Measurements from ENCODE around the gene CDR2L. TPM values are rescaled to one million over a fixed set of nuclear protein-coding genes. Genes with fewer than 3 reads are reported as not detected.

CDR2L gene
- total RNA-seq, result under 1 TPM; 0.89 to 0.91 TPM

DNA sequence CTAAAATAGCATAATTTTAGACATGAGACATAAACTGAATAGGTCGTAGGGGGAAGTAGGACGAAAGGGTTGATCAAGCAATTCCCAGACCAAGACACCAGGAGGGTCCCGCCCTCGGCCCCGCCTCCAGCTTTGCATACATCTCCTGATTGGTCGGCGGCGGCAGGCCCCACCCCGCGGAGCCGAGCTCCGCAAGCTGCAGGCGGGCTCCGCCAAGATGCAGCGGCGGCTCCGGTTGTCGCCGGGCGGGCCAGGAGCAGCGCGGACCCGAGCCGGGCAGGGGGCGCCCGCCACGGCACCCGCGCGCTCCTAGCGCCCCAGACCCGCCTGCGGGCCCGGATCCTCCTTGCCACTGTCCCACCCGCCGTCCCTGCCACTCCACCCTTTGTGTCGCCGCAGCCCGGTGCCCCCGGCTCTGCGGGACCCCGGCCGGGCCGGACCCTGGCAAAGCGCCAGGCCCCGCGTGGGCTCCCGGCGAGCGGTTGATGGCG lies at the start of gene CDR2L:
Gene CDR2L (plus strand): TSS at position 215 of the 491 bp plus-strand sequence. CDS start 412 bp downstream, outside the sequence.
- intact Hi-C loops (cut with DNase I, micrococcal nuclease), result loop anchor here (1.0 to 2.0 kb wide), 7 partner anchors 15 to 602 kb away; partner anchors contain the start of genes KCTD2 (in 2 of the 2), ATP5PD (in 1 of the 2), HID1 (in 1 of the 2) and LLGL2 (in 1 of the 2)
- peak; percentile 98 for ATAC-seq
- no peaks in the 10 kb centered on the region for H3K9me3 Mint-ChIP-seq (ENCODE audit: low read depth)
- no peaks in the 10 kb centered on the region for H3K36me3 Mint-ChIP-seq (ENCODE audit: low read depth)
- ChIA-PET POLR2A (interaction anchor here (1.0 to 1.5 kb wide), 3 partner anchors 25 to 167 kb away, joined by 3 to 6 read pairs (median 4); partner anchors contain the start of genes FDXR, JPT1 and MRPL58), CTCF (interaction anchor here (0.6 to 5.2 kb wide), 15 partner anchors 11 to 465 kb away, joined by 3 to 31 read pairs (median 4); partner anchors contain the start of genes HID1, MIF4GD and MRPL58)
- H3K27ac Mint-ChIP-seq, result no peak within 1 kb of the TSS
- H3K4me3 Mint-ChIP-seq, result peak within 1 kb of the TSS; percentile 73
- H3K4me1 Mint-ChIP-seq, result peaks cover 9% of the 10 kb centered on the region
- H3K27me3 Mint-ChIP-seq, result peaks cover 10% of the 10 kb centered on the region
- DNase-seq, result peak; percentile 95

DNA sequence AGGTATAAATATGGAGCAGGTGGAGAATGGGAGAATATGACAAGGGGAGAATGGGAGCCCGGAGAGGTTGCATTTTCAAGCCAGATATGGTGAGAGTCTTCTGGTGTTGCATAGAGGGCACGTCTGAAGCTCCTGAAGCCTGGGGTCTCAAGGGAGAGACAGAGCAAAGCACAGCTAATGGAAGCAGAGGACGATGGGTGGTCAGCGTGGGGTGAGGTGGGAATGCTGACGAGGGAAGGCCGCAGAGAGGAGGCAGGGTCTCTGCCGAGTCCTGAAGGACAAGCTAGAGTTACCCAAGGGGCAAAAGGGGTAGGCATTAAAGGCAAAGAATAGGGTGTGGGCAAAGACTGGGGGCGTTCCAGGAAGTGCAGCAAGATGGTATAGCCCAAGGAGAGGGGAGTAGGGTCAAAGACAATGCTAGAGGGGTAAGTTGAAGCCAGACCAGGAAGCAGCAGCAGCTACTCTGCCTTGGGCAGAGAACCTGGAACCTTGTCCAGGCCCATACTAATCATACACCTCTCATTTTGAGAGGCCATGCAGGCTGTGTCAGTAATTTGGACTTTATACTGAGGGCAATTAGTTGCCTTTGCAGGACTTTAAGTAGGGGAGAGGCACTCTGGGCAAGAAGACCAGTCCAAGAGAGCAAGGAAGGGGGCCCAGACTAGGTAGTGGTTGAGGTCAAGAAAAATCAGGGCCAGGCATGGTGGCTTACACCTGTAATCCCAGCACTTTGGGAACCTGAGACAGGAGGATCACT lies 49.1 kb upstream of the CDR2L start:
- CTCF ChIA-PET, result interaction anchor here (0.6 to 2.7 kb wide), 6 partner anchors 14 to 1618 kb away, joined by 3 to 9 read pairs (median 5); partner anchors contain the start of gene OTOP2
- H3K27me3 Mint-ChIP-seq, result peaks cover 40% of the 10 kb centered on the region
- intact Hi-C loops (cut with DNase I, micrococcal nuclease), result no loop called here
- DNase-seq (no peak), ATAC-seq (no peak)
- no peaks in the 10 kb centered on the region for H3K36me3 Mint-ChIP-seq (ENCODE audit: low read depth)
- H3K4me3 Mint-ChIP-seq, result no peak overlapping the region
- no peaks in the 10 kb centered on the region for H3K9me3 Mint-ChIP-seq (ENCODE audit: low read depth)
- H3K4me1 Mint-ChIP-seq, result no peaks in the 10 kb centered on the region
- POLR2A ChIA-PET, result no interaction called here
- H3K27ac Mint-ChIP-seq, result no peak overlapping the region

GRCh38 chr17:74939534-74939933 lies 47.9 kb upstream of the CDR2L start:
- POLR2A ChIA-PET, result no interaction called here
- Mint-ChIP-seq H3K36me3 (ENCODE audit: low read depth) (no peaks in the 10 kb centered on the region), H3K27ac (no peak overlapping the region), H3K4me3 (no peak overlapping the region), H3K27me3 (peaks cover 37% of the 10 kb centered on the region), H3K4me1 (no peaks in the 10 kb centered on the region), H3K9me3 (ENCODE audit: low read depth) (no peaks in the 10 kb centered on the region)
- intact Hi-C loops (cut with DNase I, micrococcal nuclease), result no loop called here
- CTCF ChIA-PET, result interaction anchor here (0.6 to 2.7 kb wide), 4 partner anchors 16 to 59 kb away, joined by 4 to 9 read pairs (median 6); partner anchors contain the start of gene OTOP2
- DNase-seq (no peak), ATAC-seq (no peak)

- CTCF ChIA-PET, result no interaction called here
- POLR2A ChIA-PET, result no interaction called here
- H3K27ac Mint-ChIP-seq, result no peak overlapping the region
Measured at GRCh38 chr17:74941128-74941725, 46.2 kb upstream of the CDR2L start.

DNA sequence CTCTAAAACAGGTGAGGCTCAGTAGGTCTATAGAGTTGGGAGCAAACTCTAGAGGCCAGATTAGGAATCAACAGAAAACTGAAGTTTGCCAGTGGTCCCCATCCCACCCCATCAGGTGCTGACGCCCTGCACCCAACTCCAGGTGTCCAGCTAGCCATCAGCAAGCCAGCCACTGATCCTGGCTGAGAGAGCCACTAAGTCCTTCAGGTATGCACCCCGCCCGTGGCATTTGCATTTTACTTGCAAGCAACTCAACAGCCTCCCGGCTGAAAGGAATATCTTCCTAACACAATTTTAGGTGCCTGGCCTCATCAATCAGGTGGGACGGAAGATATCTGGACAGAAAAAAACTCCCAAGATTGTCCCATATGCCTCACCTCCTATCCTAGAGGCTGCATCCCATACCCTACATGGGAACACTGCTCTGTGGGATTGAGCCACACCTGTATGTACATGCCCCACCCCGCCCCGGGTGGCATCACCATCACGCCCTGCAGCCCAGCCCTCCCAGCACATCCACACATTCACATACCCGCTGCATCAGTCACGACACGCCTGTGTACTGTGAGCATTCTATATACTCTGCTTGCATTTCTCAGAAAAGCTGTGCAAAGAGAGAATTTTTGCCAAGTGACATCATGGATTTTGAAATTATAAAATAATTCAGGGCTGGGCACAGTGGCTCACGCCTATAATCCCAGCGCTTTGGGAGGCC lies 43.5 kb upstream of the CDR2L start:
- Mint-ChIP-seq H3K27me3 (peaks cover 19% of the 10 kb centered on the region), H3K36me3 (ENCODE audit: low read depth) (no peaks in the 10 kb centered on the region), H3K27ac (no peak overlapping the region), H3K9me3 (ENCODE audit: low read depth) (no peaks in the 10 kb centered on the region), H3K4me1 (peaks cover 2% of the 10 kb centered on the region), H3K4me3 (no peak overlapping the region)
- DNase-seq, result no peak
- CTCF ChIA-PET, result no interaction called here
- intact Hi-C loops (cut with DNase I, micrococcal nuclease), result no loop called here
- no peak for ATAC-seq
- POLR2A ChIA-PET, result no interaction called here

More at GRCh38 chr17:74941128-74941725, 46.2 kb upstream of the CDR2L start:
- no peak overlapping the region for H3K4me3 Mint-ChIP-seq
- H3K9me3 Mint-ChIP-seq (ENCODE audit: low read depth), result no peaks in the 10 kb centered on the region
- peaks cover 2% of the 10 kb centered on the region for H3K4me1 Mint-ChIP-seq
- no peak for ATAC-seq
- H3K36me3 Mint-ChIP-seq (ENCODE audit: low read depth), result no peaks in the 10 kb centered on the region
- DNase-seq, result no peak
- intact Hi-C loops (cut with DNase I, micrococcal nuclease), result no loop called here
- H3K27me3 Mint-ChIP-seq, result peaks cover 36% of the 10 kb centered on the region

DNA sequence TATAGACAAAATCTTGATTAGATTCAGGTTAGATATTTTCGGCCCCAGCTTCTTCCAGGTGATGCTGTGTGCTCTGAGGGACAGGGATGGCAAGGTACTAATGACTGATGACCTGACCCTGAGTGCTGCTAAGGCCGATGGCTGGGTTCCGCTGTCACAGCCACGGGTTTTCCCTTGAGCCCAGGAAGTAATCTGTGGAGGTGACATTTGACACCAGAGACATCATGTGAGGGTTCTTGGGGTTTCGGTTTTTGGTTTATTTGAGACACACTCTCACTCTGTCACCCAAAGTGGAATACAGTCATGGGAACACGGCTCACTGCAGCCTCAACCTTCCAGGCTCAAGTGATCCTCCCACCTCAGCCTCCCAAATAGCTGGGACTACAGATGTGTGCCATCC lies 41.9 kb upstream of the CDR2L start:
- Mint-ChIP-seq H3K4me3 (no peak overlapping the region), H3K27ac (no peak overlapping the region), H3K4me1 (peaks cover 2% of the 10 kb centered on the region), H3K27me3 (peaks cover 14% of the 10 kb centered on the region), H3K36me3 (ENCODE audit: low read depth) (no peaks in the 10 kb centered on the region), H3K9me3 (ENCODE audit: low read depth) (no peaks in the 10 kb centered on the region)
- ChIA-PET POLR2A (no interaction called here), CTCF (interaction anchor here (0.6 to 2.0 kb wide), 3 partner anchors 13 to 162 kb away, joined by 3 to 13 read pairs (median 5); no protein-coding TSS in a partner anchor)
- no peak for DNase-seq
- ATAC-seq, result no peak
- intact Hi-C loops (cut with DNase I, micrococcal nuclease), result no loop called here

DNA sequence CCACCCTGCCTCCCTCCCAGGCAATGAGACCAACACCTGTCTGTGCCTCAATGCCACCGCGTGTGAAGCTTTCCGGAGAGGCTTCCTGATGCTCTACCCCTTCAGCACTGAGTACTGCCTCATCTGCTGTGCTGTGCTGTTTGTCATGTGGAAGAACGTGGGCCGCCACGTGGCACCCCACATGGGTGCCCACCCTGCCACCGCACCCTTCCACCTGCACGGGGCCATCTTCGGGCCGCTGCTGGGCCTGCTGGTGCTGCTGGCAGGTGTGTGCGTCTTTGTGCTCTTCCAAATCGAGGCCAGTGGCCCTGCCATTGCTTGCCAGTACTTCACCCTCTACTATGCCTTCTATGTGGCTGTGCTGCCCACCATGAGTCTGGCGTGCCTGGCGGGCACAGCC lies 40.8 kb upstream of the CDR2L start:
- Mint-ChIP-seq H3K27ac (no peak overlapping the region), H3K9me3 (ENCODE audit: low read depth) (no peaks in the 10 kb centered on the region), H3K36me3 (ENCODE audit: low read depth) (no peaks in the 10 kb centered on the region), H3K4me3 (no peak overlapping the region), H3K4me1 (peaks cover 2% of the 10 kb centered on the region), H3K27me3 (peaks cover 10% of the 10 kb centered on the region)
- ATAC-seq (no peak), DNase-seq (no peak)
- POLR2A ChIA-PET, result no interaction called here
- CTCF ChIA-PET, result interaction anchor here (2.0 to 2.2 kb wide), 2 partner anchors 12 to 15 kb away, joined by 9 to 13 read pairs; no protein-coding TSS in a partner anchor
- intact Hi-C loops (cut with DNase I, micrococcal nuclease), result no loop called here

- CTCF ChIA-PET, result interaction anchor here (2.0 to 2.2 kb wide), 2 partner anchors 11 to 14 kb away, joined by 9 to 13 read pairs; no protein-coding TSS in a partner anchor
- Mint-ChIP-seq H3K36me3 (ENCODE audit: low read depth) (no peaks in the 10 kb centered on the region), H3K4me3 (no peak overlapping the region), H3K9me3 (ENCODE audit: low read depth) (no peaks in the 10 kb centered on the region), H3K27ac (no peak overlapping the region), H3K27me3 (peaks cover 7% of the 10 kb centered on the region), H3K4me1 (peaks cover 2% of the 10 kb centered on the region)
- POLR2A ChIA-PET, result no interaction called here
- DNase-seq (no peak), ATAC-seq (no peak)
- intact Hi-C loops (cut with DNase I, micrococcal nuclease), result no loop called here
Measured at GRCh38 chr17:74947041-74947754, 40.2 kb upstream of the CDR2L start.

- intact Hi-C loops (cut with DNase I, micrococcal nuclease), result no loop called here
- Mint-ChIP-seq H3K36me3 (ENCODE audit: low read depth) (no peaks in the 10 kb centered on the region), H3K9me3 (ENCODE audit: low read depth) (no peaks in the 10 kb centered on the region), H3K27me3 (peaks cover 3% of the 10 kb centered on the region), H3K27ac (no peak overlapping the region), H3K4me1 (peaks cover 2% of the 10 kb centered on the region), H3K4me3 (no peak overlapping the region)
- POLR2A ChIA-PET, result interaction anchor here (0.6 kb wide), 1 partner anchor 33 kb away, joined by 4 read pairs; no protein-coding TSS in a partner anchor
- ATAC-seq (no peak), DNase-seq (no peak)
- CTCF ChIA-PET, result interaction anchor here (0.6 to 3.5 kb wide), 5 partner anchors 12 to 165 kb away, joined by 3 to 18 read pairs (median 4); no protein-coding TSS in a partner anchor
Measured at GRCh38 chr17:74949455-74950115, 37.8 kb upstream of the CDR2L start.

- Mint-ChIP-seq H3K27ac (no peak overlapping the region), H3K4me3 (no peak overlapping the region), H3K27me3 (peaks cover 2% of the 10 kb centered on the region), H3K9me3 (ENCODE audit: low read depth) (no peaks in the 10 kb centered on the region), H3K36me3 (ENCODE audit: low read depth) (no peaks in the 10 kb centered on the region), H3K4me1 (peaks cover 2% of the 10 kb centered on the region)
- ChIA-PET CTCF (interaction anchor here (0.7 to 3.5 kb wide), 4 partner anchors 11 to 164 kb away, joined by 3 to 18 read pairs (median 4); no protein-coding TSS in a partner anchor), POLR2A (no interaction called here)
- intact Hi-C loops (cut with DNase I, micrococcal nuclease), result no loop called here
- DNase-seq (no peak), ATAC-seq (no peak)
Measured at GRCh38 chr17:74950207-74950606, 37.2 kb upstream of the CDR2L start.

Data from activated CD4-positive, alpha-beta T cell treated with anti-CD3 and anti-CD28 coated beads for 36 hours (primary cell).